HFF-Myc (cell line): ENCODE results near the gene SERPINH1.

Source experiments
- DNase-seq: peaks from one replicate; pipeline ENCODE4 v3.0.0-alpha.2; 2011; ENCODE audit warnings: low read depth; ENCODE audit errors: extremely low read depth
- H3K4me3 ChIP-seq: replicated peaks from 2 replicates; pipeline ENCODE4 v1.5.1; 2011; ENCODE audit warnings: low read depth, mild to moderate bottlenecking, control low read depth, low read length
- CTCF ChIP-seq: IDR thresholded peaks from 2 replicates; pipeline ENCODE4 v1.5.1; 2012; ENCODE audit warnings: mild to moderate bottlenecking, low read depth, low read length, control low read depth; ENCODE audit errors: missing control alignments

Gene SERPINH1

GRCh38 chr11:75532200-75533048 lies 29.6 kb upstream of the SERPINH1 start:
- TF ChIP-seq CTCF, result peak; percentile 86
- H3K4me3 ChIP-seq, result no peak overlapping the region
- no peak for DNase-seq

- H3K4me3 ChIP-seq, result no peak overlapping the region
- no peak for DNase-seq
- no peak for TF ChIP-seq CTCF
Measured at GRCh38 chr11:75533896-75534258, 28.2 kb upstream of the SERPINH1 start.

GRCh38 chr11:75534259-75535069 lies 27.6 kb upstream of the SERPINH1 start:
- no peak for DNase-seq
- TF ChIP-seq CTCF, result no peak
- no peak overlapping the region for H3K4me3 ChIP-seq

- no peak for DNase-seq
- no peak for TF ChIP-seq CTCF
- no peak overlapping the region for H3K4me3 ChIP-seq
Measured at GRCh38 chr11:75535071-75535470, 27.0 kb upstream of the SERPINH1 start.

GRCh38 chr11:75536786-75537641 lies 25.0 kb upstream of the SERPINH1 start:
- TF ChIP-seq CTCF, result no peak
- H3K4me3 ChIP-seq, result no peak overlapping the region
- DNase-seq, result no peak

GRCh38 chr11:75537740-75538139 lies 24.3 kb upstream of the SERPINH1 start:
- no peak overlapping the region for H3K4me3 ChIP-seq
- DNase-seq, result no peak
- no peak for TF ChIP-seq CTCF
